ENCODE data around the gene LRRC27.
A peak's percentile ranks its signal among the peaks of the same experiment; 100 is the strongest.

LRRC27 gene

GRCh38 chr10:132309471-132309865 is 22.5 kb upstream of the LRRC27 start:
- TF ChIP-seq CEBPB (IDR thresholded peaks at IDR 0.05), result no peak
- no peak for TF ChIP-seq MAX (IDR thresholded peaks at IDR 0.05)
- TF ChIP-seq RAD21 (IDR thresholded peaks at IDR 0.05; ENCODE audit: low read depth), result no peak
- TF ChIP-seq EP300 (IDR thresholded peaks at IDR 0.05; ENCODE audit: borderline replicate concordance), result no peak
- no peak for TF ChIP-seq REST (IDR thresholded peaks at IDR 0.05; ENCODE audit: low read depth)
- no peak for TF ChIP-seq CREB1 (IDR thresholded peaks at IDR 0.05; ENCODE audit: low read depth)
- no peak for TF ChIP-seq TCF12 (IDR thresholded peaks at IDR 0.05; ENCODE audit: low read depth)
- TF ChIP-seq NFIC (IDR thresholded peaks at IDR 0.05), result no peak
- TF ChIP-seq EGR1 (IDR thresholded peaks at IDR 0.05), result no peak

- TF ChIP-seq NFIC (IDR thresholded peaks at IDR 0.05) (no peak), USF1 (IDR thresholded peaks at IDR 0.05) (no peak), TCF12 (IDR thresholded peaks at IDR 0.05; ENCODE audit: low read depth) (no peak), YY1 (IDR thresholded peaks at IDR 0.05; ENCODE audit: low read depth) (no peak), CREB1 (IDR thresholded peaks at IDR 0.05; ENCODE audit: low read depth) (no peak), ZBTB7A (IDR thresholded peaks at IDR 0.05; ENCODE audit: low read depth) (no peak), EP300 (IDR thresholded peaks at IDR 0.05; ENCODE audit: borderline replicate concordance) (no peak), EGR1 (IDR thresholded peaks at IDR 0.05) (no peak), TEAD4 (IDR thresholded peaks at IDR 0.05) (no peak)
Measured at GRCh38 chr10:132309879-132310591, 22.0 kb upstream of the LRRC27 start.

GRCh38 chr10:132310701-132311337 is 21.2 kb upstream of the LRRC27 start:
- TF ChIP-seq USF1 (IDR thresholded peaks at IDR 0.05), result no peak
- no peak for TF ChIP-seq CEBPB (IDR thresholded peaks at IDR 0.05)
- no peak for TF ChIP-seq EGR1 (IDR thresholded peaks at IDR 0.05)
- no peak for TF ChIP-seq MAX (IDR thresholded peaks at IDR 0.05)
- no peak for TF ChIP-seq EP300 (IDR thresholded peaks at IDR 0.05; ENCODE audit: borderline replicate concordance)
- no peak for TF ChIP-seq FOXM1 (IDR thresholded peaks at IDR 0.05; ENCODE audit: borderline replicate concordance, low read depth)
- TF ChIP-seq YY1 (IDR thresholded peaks at IDR 0.05; ENCODE audit: low read depth), result no peak
- TF ChIP-seq TAF1 (IDR thresholded peaks at IDR 0.05; ENCODE audit: low read depth), result no peak
- TF ChIP-seq CREB1 (IDR thresholded peaks at IDR 0.05; ENCODE audit: low read depth), result no peak
- TF ChIP-seq ZBTB7A (IDR thresholded peaks at IDR 0.05; ENCODE audit: low read depth), result no peak
- TF ChIP-seq TCF12 (IDR thresholded peaks at IDR 0.05; ENCODE audit: low read depth), result no peak
- TF ChIP-seq REST (IDR thresholded peaks at IDR 0.05; ENCODE audit: low read depth), result no peak
- TF ChIP-seq TEAD4 (IDR thresholded peaks at IDR 0.05), result no peak
- no peak for TF ChIP-seq RAD21 (IDR thresholded peaks at IDR 0.05; ENCODE audit: low read depth)

GRCh38 chr10:132311338-132311939 is 20.6 kb upstream of the LRRC27 start:
- TF ChIP-seq USF1 (IDR thresholded peaks at IDR 0.05), result peak; percentile 73; the same call in 1 of the 2 replicates
- TF ChIP-seq NFIC (IDR thresholded peaks at IDR 0.05), result no peak

- TF ChIP-seq TCF12 (IDR thresholded peaks at IDR 0.05; ENCODE audit: low read depth), result no peak
- no peak for TF ChIP-seq EP300 (IDR thresholded peaks at IDR 0.05; ENCODE audit: borderline replicate concordance)
- TF ChIP-seq USF1 (IDR thresholded peaks at IDR 0.05), result no peak
- no peak for TF ChIP-seq EGR1 (IDR thresholded peaks at IDR 0.05)
- TF ChIP-seq ZBTB7A (IDR thresholded peaks at IDR 0.05; ENCODE audit: low read depth), result no peak
- TF ChIP-seq RAD21 (IDR thresholded peaks at IDR 0.05; ENCODE audit: low read depth), result no peak
- no peak for TF ChIP-seq FOXM1 (IDR thresholded peaks at IDR 0.05; ENCODE audit: borderline replicate concordance, low read depth)
- TF ChIP-seq CREB1 (IDR thresholded peaks at IDR 0.05; ENCODE audit: low read depth), result no peak
- TF ChIP-seq MAX (IDR thresholded peaks at IDR 0.05), result no peak
- no peak for TF ChIP-seq TEAD4 (IDR thresholded peaks at IDR 0.05)
- TF ChIP-seq CEBPB (IDR thresholded peaks at IDR 0.05), result no peak
- no peak for TF ChIP-seq REST (IDR thresholded peaks at IDR 0.05; ENCODE audit: low read depth)
- no peak for TF ChIP-seq NFIC (IDR thresholded peaks at IDR 0.05)
- no peak for TF ChIP-seq TAF1 (IDR thresholded peaks at IDR 0.05; ENCODE audit: low read depth)
Measured at GRCh38 chr10:132313305-132313704, 18.7 kb upstream of the LRRC27 start.
